Kidney (tissue), 14 donors: ENCODE measurements around the gene HDLBP. TPM values are rescaled to one million over a fixed set of nuclear protein-coding genes. Genes with fewer than 3 reads are reported as not detected.

Experiments
- DNase-seq, 5 donors: peaks; one replicate each; pipeline ENCODE4 v3.0.0-alpha.2; 2013 to 2020
- FAIRE-seq: peaks from 2 replicates; lab custom pipeline; 2012; peaks lifted over from hg19 to GRCh38; lab: Jason Lieb, UNC
- H3K27ac ChIP-seq, 2 donors: one replicate each; pipeline ENCODE4 v1.7.0; 2013; ENCODE audit warnings: low read depth in 2 of 2, low read length in 2 of 2, inconsistent platforms in 1 of 2
- H3K27me3 ChIP-seq: one replicate; pipeline ENCODE4 v1.7.1; 2013; ENCODE audit warnings: low read length, inconsistent platforms; ENCODE audit not compliant: control insufficient read depth, insufficient read depth
- H3K36me3 ChIP-seq, 3 donors: one replicate each; pipeline versions ENCODE4 v1.7.0 to v1.7.1; 2013; ENCODE audit warnings: low read length in 3 of 3, control low read depth in 1 of 3, inconsistent platforms in 1 of 3; ENCODE audit not compliant: insufficient read depth in 3 of 3, control insufficient read depth in 2 of 3
- H3K4me1 ChIP-seq, 3 donors: one replicate each; pipeline versions ENCODE4 v1.7.0 to v1.7.1; 2013; ENCODE audit warnings: low read length in 3 of 3, inconsistent platforms in 1 of 3, low read depth in 1 of 3; ENCODE audit not compliant: control insufficient read depth in 2 of 3, insufficient read depth in 2 of 3
- H3K4me3 ChIP-seq, 3 donors: one replicate each; pipeline versions ENCODE4 v1.7.0 to v1.8.1; 2013; ENCODE audit warnings: low read length in 3 of 3, control low read depth in 1 of 3, inconsistent platforms in 1 of 3
- H3K9ac ChIP-seq, 3 donors: one replicate each; pipeline versions ENCODE4 v1.7.0 to v1.7.1; 2013; ENCODE audit warnings: low read length in 3 of 3, control low read depth in 1 of 3, inconsistent platforms in 1 of 3
- H3K9me3 ChIP-seq, 3 donors: one replicate each; pipeline versions ENCODE4 v1.7.0 to v1.7.1; 2013; ENCODE audit warnings: low read length in 3 of 3, control low read depth in 1 of 3, inconsistent platforms in 1 of 3; ENCODE audit not compliant: control insufficient read depth in 2 of 3, insufficient read depth in 1 of 3
- CTCF ChIP-seq: IDR thresholded peaks from 3 replicates; pipeline ENCODE4 v1.5.1; 2012; ENCODE audit warnings: mild to moderate bottlenecking, moderate library complexity, borderline replicate concordance; ENCODE audit not compliant: insufficient read depth; ENCODE audit errors: extremely low read depth
- intact Hi-C: fragments of 100-400 bp; cut with DNase I; formaldehyde crosslinking; loops from one replicate; pipeline ENCODE4 v1.11.1; 2022
- polyA plus RNA-seq: library from polyadenylated mRNA; stranded (reverse); fragments of 350-450 nt; fragmentation: Illumina TruSeq; extraction: RNeasy Lipid Tissue Mini Kit (QIAGEN cat#74804); gene quantifications from one replicate; pipeline ENCODE4 v1.2.3, GENCODE V29; 2014; ENCODE audit warnings: low read depth, low replicate concordance; ENCODE audit not compliant: insufficient read depth
- total RNA-seq: library from RNA; stranded (reverse); fragmentation: NEBNext Ultra II Directional; extraction: Animal tissue kit (Norgen Biotek cat#: 25700); gene quantifications from one replicate; pipeline ENCODE4 v1.2.1, GENCODE V29; 2021
- donor health status: control.
- donor health status: control.
- donor health status: control.
- donor health status: control.
- donor health status: control.
- donor health status: DM: yes; HTN: yes; CAD: no.
- donor health status: Normal renal cell carcinoma (clear cell type).

Gene HDLBP
- total and polyA plus RNA-seq, 2 donors from 2014 or later = 256 to 356 TPM

- DNase-seq (peak; percentile 82 to 94 (median 88)), FAIRE-seq (no peak)
- H3K9ac ChIP-seq = peak overlapping the region in 1 of 3 donors; percentile 19
- peak overlapping the region in 2 of 3 donors; percentile 38 to 54 for H3K4me3 ChIP-seq
- no peak for TF ChIP-seq CTCF
- no peaks in the 10 kb centered on the region for H3K36me3 ChIP-seq
- H3K27ac ChIP-seq = peak overlapping the region; percentile 80 to 87
- H3K27me3 ChIP-seq = no peaks in the 10 kb centered on the region
- H3K9me3 ChIP-seq = no peaks in the 10 kb centered on the region
- intact Hi-C loops = loop anchor here (5.0 kb wide), 1 partner anchor 365 kb away; no protein-coding TSS in a partner anchor
- peaks cover 0 to 3% (median 0%) of the 10 kb centered on the region in 3 donors for H3K4me1 ChIP-seq
Measured at GRCh38 chr2:241217320-241218031, 98.0 kb downstream of the HDLBP start.

GRCh38 chr2:241216211-241216761 lies 99.2 kb downstream of the HDLBP start:
- no peak for TF ChIP-seq CTCF
- intact Hi-C loops = loop anchor here (5.0 kb wide), 1 partner anchor 364 kb away; no protein-coding TSS in a partner anchor
- Histone ChIP-seq H3K27ac (no peak overlapping the region), H3K27me3 (no peaks in the 10 kb centered on the region), H3K4me1 (peaks cover 0 to 3% (median 0%) of the 10 kb centered on the region in 3 donors), H3K9me3 (no peaks in the 10 kb centered on the region), H3K36me3 (no peaks in the 10 kb centered on the region), H3K4me3 (no peak overlapping the region), H3K9ac (no peak overlapping the region)
- no peak for FAIRE-seq
- DNase-seq = peak in 4 of 5 donors; percentile 43 to 68 (median 56)

- DNase-seq (no peak), FAIRE-seq (no peak)
- intact Hi-C loops = loop anchor here (5.0 kb wide), 1 partner anchor 363 kb away; no protein-coding TSS in a partner anchor
Measured at GRCh38 chr2:241215421-241215820, 100.1 kb downstream of the HDLBP start.

More at GRCh38 chr2:241215421-241215820, 100.1 kb downstream of the HDLBP start:
- Histone ChIP-seq H3K27ac (no peak overlapping the region), H3K27me3 (no peaks in the 10 kb centered on the region), H3K4me1 (peaks cover 0 to 3% (median 0%) of the 10 kb centered on the region in 3 donors), H3K9me3 (no peaks in the 10 kb centered on the region), H3K4me3 (no peak overlapping the region), H3K9ac (no peak overlapping the region), H3K36me3 (no peaks in the 10 kb centered on the region)
- TF ChIP-seq CTCF = no peak
